Measurements from ENCODE around the gene USH1C. TPM values are rescaled to one million over a fixed set of nuclear protein-coding genes. Genes with fewer than 3 reads are reported as not detected.

The USH1C gene
- 1.4 TPM for total RNA-seq (ENCODE audit: unreplicated experiment)
- long read RNA-seq: 0 reads

- H3K27me3 Mint-ChIP-seq (ENCODE audit: unreplicated experiment): peaks cover 15% of the 10 kb centered on the region
- H3K36me3 Mint-ChIP-seq (ENCODE audit: low read depth, unreplicated experiment): no peaks in the 10 kb centered on the region
- no peak within 1 kb of the TSS for H3K4me3 Mint-ChIP-seq (ENCODE audit: unreplicated experiment)
- TF ChIP-seq, protein P1, sequence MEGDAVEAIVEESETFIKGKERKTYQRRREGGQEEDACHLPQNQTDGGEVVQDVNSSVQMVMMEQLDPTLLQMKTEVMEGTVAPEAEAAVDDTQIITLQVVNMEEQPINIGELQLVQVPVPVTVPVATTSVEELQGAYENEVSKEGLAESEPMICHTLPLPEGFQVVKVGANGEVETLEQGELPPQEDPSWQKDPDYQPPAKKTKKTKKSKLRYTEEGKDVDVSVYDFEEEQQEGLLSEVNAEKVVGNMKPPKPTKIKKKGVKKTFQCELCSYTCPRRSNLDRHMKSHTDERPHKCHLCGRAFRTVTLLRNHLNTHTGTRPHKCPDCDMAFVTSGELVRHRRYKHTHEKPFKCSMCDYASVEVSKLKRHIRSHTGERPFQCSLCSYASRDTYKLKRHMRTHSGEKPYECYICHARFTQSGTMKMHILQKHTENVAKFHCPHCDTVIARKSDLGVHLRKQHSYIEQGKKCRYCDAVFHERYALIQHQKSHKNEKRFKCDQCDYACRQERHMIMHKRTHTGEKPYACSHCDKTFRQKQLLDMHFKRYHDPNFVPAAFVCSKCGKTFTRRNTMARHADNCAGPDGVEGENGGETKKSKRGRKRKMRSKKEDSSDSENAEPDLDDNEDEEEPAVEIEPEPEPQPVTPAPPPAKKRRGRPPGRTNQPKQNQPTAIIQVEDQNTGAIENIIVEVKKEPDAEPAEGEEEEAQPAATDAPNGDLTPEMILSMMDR (IDR thresholded peaks at IDR 0.05; ENCODE audit: unreplicated experiment): no peak
- DNase-seq (ENCODE audit: low spot score): peak; percentile 50
- H3K9me3 Mint-ChIP-seq (ENCODE audit: unreplicated experiment): no peaks in the 10 kb centered on the region
- peak within 1 kb of the TSS; percentile 65 for H3K27ac Mint-ChIP-seq (ENCODE audit: unreplicated experiment)
- peaks cover 29% of the 10 kb centered on the region for H3K4me1 Mint-ChIP-seq (ENCODE audit: unreplicated experiment)
Observed at GRCh38 chr11:17544181-17544622, at the start of gene USH1C. USH1C (minus strand) TSS chr11:17544416; CDS start chr11:17544307, 109 bp downstream.

DNA sequence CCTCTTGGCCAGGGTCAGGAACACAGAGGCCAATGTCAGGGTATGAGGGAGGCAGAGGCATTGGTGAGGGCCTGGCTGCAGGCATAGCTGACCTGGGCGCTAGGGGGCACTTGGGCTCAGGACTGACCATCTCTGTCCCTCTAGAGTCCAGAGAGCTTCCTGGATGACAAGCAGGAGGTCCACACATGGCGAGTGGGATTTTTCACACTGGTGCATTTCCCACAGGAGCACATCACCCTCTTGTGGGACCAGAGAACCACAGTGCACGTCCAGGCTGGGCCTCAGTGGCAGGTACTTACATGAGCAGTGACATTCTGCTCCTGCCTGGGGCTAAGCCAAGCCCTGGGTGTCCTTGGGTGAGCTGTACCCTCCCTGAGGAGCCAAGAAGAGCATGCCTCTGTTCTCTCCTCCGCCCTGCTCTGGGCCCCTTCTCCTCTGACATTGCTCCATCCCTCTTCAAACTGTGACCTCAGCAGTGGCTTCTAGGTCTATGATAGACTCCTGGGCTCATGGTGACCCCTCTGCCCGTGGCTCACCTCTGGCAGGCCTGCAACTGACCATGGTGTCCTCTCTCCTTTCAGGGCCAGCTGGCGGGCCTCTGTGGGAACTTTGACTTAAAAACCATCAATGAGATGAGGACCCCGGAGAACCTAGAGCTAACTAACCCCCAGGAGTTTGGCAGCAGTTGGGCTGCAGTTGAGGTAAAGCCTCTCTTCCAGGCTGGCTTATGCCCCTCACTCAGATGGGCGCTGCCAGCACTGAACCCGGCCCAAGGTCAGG, 49.4 kb upstream of the USH1C start:
- DNase-seq (ENCODE audit: low spot score): no peak
- no peaks in the 10 kb centered on the region for H3K9me3 Mint-ChIP-seq (ENCODE audit: unreplicated experiment)
- TF ChIP-seq, protein P1 (IDR thresholded peaks at IDR 0.05; ENCODE audit: unreplicated experiment): no peak
- H3K4me3 Mint-ChIP-seq (ENCODE audit: unreplicated experiment): no peak overlapping the region
- H3K27me3 Mint-ChIP-seq (ENCODE audit: unreplicated experiment): peaks cover 3% of the 10 kb centered on the region
- no peaks in the 10 kb centered on the region for H3K4me1 Mint-ChIP-seq (ENCODE audit: unreplicated experiment)
- H3K36me3 Mint-ChIP-seq (ENCODE audit: low read depth, unreplicated experiment): no peaks in the 10 kb centered on the region
- H3K27ac Mint-ChIP-seq (ENCODE audit: unreplicated experiment): no peak overlapping the region

- peaks cover 3% of the 10 kb centered on the region for H3K27me3 Mint-ChIP-seq (ENCODE audit: unreplicated experiment)
- no peak overlapping the region for H3K27ac Mint-ChIP-seq (ENCODE audit: unreplicated experiment)
- H3K9me3 Mint-ChIP-seq (ENCODE audit: unreplicated experiment): no peaks in the 10 kb centered on the region
- no peaks in the 10 kb centered on the region for H3K4me1 Mint-ChIP-seq (ENCODE audit: unreplicated experiment)
- no peaks in the 10 kb centered on the region for H3K36me3 Mint-ChIP-seq (ENCODE audit: low read depth, unreplicated experiment)
- DNase-seq (ENCODE audit: low spot score): no peak
- H3K4me3 Mint-ChIP-seq (ENCODE audit: unreplicated experiment): no peak overlapping the region
- TF ChIP-seq, protein P1 (IDR thresholded peaks at IDR 0.05; ENCODE audit: unreplicated experiment): no peak
Observed at GRCh38 chr11:17591293-17591692, 47.1 kb upstream of the USH1C start.

DNA sequence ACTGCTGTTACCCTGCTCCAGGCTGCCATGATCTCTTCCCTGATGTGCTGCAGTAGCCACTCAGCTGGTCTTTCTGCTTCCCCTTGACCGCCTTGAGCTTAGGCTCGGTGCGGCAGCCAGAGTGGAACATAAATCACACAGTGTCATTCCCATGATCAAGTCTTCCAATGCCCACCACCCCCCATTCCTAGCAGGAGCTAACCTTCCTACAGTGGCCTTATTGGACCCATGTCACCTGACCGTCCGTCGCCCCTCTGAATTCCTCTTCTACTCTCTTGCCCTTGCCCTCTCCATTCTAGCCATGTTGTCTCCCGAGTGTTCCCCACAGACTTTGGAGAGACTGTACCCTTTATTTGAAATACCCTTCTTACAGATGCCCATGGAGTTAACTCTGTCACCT, 46.2 kb upstream of the USH1C start:
- Mint-ChIP-seq H3K27ac (ENCODE audit: unreplicated experiment) (no peak overlapping the region), H3K36me3 (ENCODE audit: low read depth, unreplicated experiment) (no peaks in the 10 kb centered on the region), H3K4me1 (ENCODE audit: unreplicated experiment) (no peaks in the 10 kb centered on the region), H3K4me3 (ENCODE audit: unreplicated experiment) (no peak overlapping the region), H3K9me3 (ENCODE audit: unreplicated experiment) (no peaks in the 10 kb centered on the region), H3K27me3 (ENCODE audit: unreplicated experiment) (peaks cover 3% of the 10 kb centered on the region)
- TF ChIP-seq, protein P1 (IDR thresholded peaks at IDR 0.05; ENCODE audit: unreplicated experiment): no peak
- no peak for DNase-seq (ENCODE audit: low spot score)

GRCh38 chr11:17588721-17589120, 44.5 kb upstream of the USH1C start:
- Mint-ChIP-seq H3K9me3 (ENCODE audit: unreplicated experiment) (no peaks in the 10 kb centered on the region), H3K4me3 (ENCODE audit: unreplicated experiment) (no peak overlapping the region), H3K4me1 (ENCODE audit: unreplicated experiment) (no peaks in the 10 kb centered on the region), H3K27ac (ENCODE audit: unreplicated experiment) (no peak overlapping the region), H3K36me3 (ENCODE audit: low read depth, unreplicated experiment) (no peaks in the 10 kb centered on the region), H3K27me3 (ENCODE audit: unreplicated experiment) (no peaks in the 10 kb centered on the region)
- no peak for DNase-seq (ENCODE audit: low spot score)
- TF ChIP-seq, protein P1 (IDR thresholded peaks at IDR 0.05; ENCODE audit: unreplicated experiment): no peak
